HG03354 (cell line): ENCODE data around the gene CHD2.

Experiments
- ATAC-seq: cut with Tn5 transposase; IDR thresholded peaks from one replicate; pipeline ENCODE4 v1.9.1; 2021; ENCODE audit warnings: mild to moderate bottlenecking; ENCODE audit not compliant: unreplicated experiment, poor library complexity, severe bottlenecking

The CHD2 gene

GRCh38 chr15:92952458-92952850, 52.3 kb downstream of the CHD2 start:
- no peak for ATAC-seq

GRCh38 chr15:92953566-92953965, 53.4 kb downstream of the CHD2 start:
- ATAC-seq = no peak

GRCh38 chr15:92954002-92954401, 53.9 kb downstream of the CHD2 start:
- ATAC-seq = no peak

GRCh38 chr15:92954578-92954977, 54.5 kb downstream of the CHD2 start:
- no peak for ATAC-seq

GRCh38 chr15:92955706-92956105, 55.6 kb downstream of the CHD2 start:
- no peak for ATAC-seq

- no peak for ATAC-seq
Measured at GRCh38 chr15:92958105-92958504, 58.0 kb downstream of the CHD2 start.

GRCh38 chr15:92959219-92959618, 59.1 kb downstream of the CHD2 start:
- no peak for ATAC-seq

GRCh38 chr15:92960996-92961681, 61.0 kb downstream of the CHD2 start:
- ATAC-seq = no peak

- ATAC-seq = no peak
Measured at GRCh38 chr15:92962914-92963313, 62.8 kb downstream of the CHD2 start.

- ATAC-seq = no peak
Measured at GRCh38 chr15:92963794-92964193, 63.7 kb downstream of the CHD2 start.

- no peak for ATAC-seq
Measured at GRCh38 chr15:92968926-92969651, 69.0 kb downstream of the CHD2 start.

GRCh38 chr15:92970656-92971055, 70.5 kb downstream of the CHD2 start:
- no peak for ATAC-seq

- no peak for ATAC-seq
Measured at GRCh38 chr15:92971081-92971480, 71.0 kb downstream of the CHD2 start.

GRCh38 chr15:92971713-92972112, 71.6 kb downstream of the CHD2 start:
- no peak for ATAC-seq

- ATAC-seq = no peak
Measured at GRCh38 chr15:92974183-92974915, 74.2 kb downstream of the CHD2 start.

GRCh38 chr15:92979011-92979701, 79.0 kb downstream of the CHD2 start:
- ATAC-seq = no peak

GRCh38 chr15:92981333-92981732, 81.2 kb downstream of the CHD2 start:
- no peak for ATAC-seq

- ATAC-seq = no peak
Measured at GRCh38 chr15:92984161-92984560, 84.0 kb downstream of the CHD2 start.

- ATAC-seq = peak; percentile 83
Measured at GRCh38 chr15:92989470-92989869, 89.3 kb downstream of the CHD2 start.

- ATAC-seq = no peak
Measured at GRCh38 chr15:92990031-92990430, 89.9 kb downstream of the CHD2 start.
